Hematopoietic multipotent progenitor cell treated with erythropoietin and hydrocortisone succinate and interleukin-3 and kit ligand, for 17 days (in vitro differentiated cells): Measurements from ENCODE around the gene CENPE.

ENCODE experiments used
- DNase-seq: peaks from one replicate; pipeline ENCODE4 v3.0.0-alpha.2; 2015; ENCODE audit warnings: low spot score

Gene CENPE

GRCh38 chr4:103123114-103123513, 75.0 kb downstream of the CENPE start:
- DNase-seq, result no peak

GRCh38 chr4:103118166-103118565, 80.0 kb downstream of the CENPE start:
- no peak for DNase-seq

- no peak for DNase-seq
Measured at GRCh38 chr4:103111598-103111997, 86.5 kb downstream of the CENPE start.

- DNase-seq, result no peak
Measured at GRCh38 chr4:103108542-103108941, 89.6 kb downstream of the CENPE start.

- DNase-seq, result no peak
Measured at GRCh38 chr4:103105558-103106356, 92.4 kb downstream of the CENPE start.

GRCh38 chr4:103104886-103105285, 93.3 kb downstream of the CENPE start:
- DNase-seq, result no peak

- no peak for DNase-seq
Measured at GRCh38 chr4:103100691-103101090, 97.5 kb downstream of the CENPE start.

- DNase-seq, result peak; percentile 87
Measured at GRCh38 chr4:103099691-103100392, 98.3 kb downstream of the CENPE start, which contains the start of gene BDH2. Gene BDH2, minus strand, starts transcription at chr4:103099834. Its CDS starts 3,580 bp downstream, at chr4:103096254.

- no peak for DNase-seq
Measured at GRCh38 chr4:103098756-103099440, 99.2 kb downstream of the CENPE start.

- DNase-seq, result no peak
Measured at GRCh38 chr4:103098341-103098740, 99.8 kb downstream of the CENPE start.

- no peak for DNase-seq
Measured at GRCh38 chr4:103097112-103097511, 101.0 kb downstream of the CENPE start.

- no peak for DNase-seq
Measured at GRCh38 chr4:103095080-103095479, 103.1 kb downstream of the CENPE start.

GRCh38 chr4:103092245-103092644, 105.9 kb downstream of the CENPE start:
- DNase-seq, result no peak

- peak; percentile 84 for DNase-seq
Measured at GRCh38 chr4:103091601-103092223, 106.4 kb downstream of the CENPE start.

- no peak for DNase-seq
Measured at GRCh38 chr4:103089481-103089880, 108.7 kb downstream of the CENPE start.

- DNase-seq, result no peak
Measured at GRCh38 chr4:103086551-103086950, 111.6 kb downstream of the CENPE start.

GRCh38 chr4:103085555-103086196, 112.5 kb downstream of the CENPE start:
- no peak for DNase-seq

- DNase-seq, result no peak
Measured at GRCh38 chr4:103079621-103080020, 118.5 kb downstream of the CENPE start.

GRCh38 chr4:103076747-103077347, 121.3 kb downstream of the CENPE start, which contains the start of gene SLC9B2:
Gene SLC9B2, minus strand, starts transcription at chr4:103076761. Its CDS starts 9,211 bp downstream, at chr4:103067550.
- DNase-seq, result no peak

- DNase-seq, result peak; percentile 71
Measured at GRCh38 chr4:103075894-103076746, 122.0 kb downstream of the CENPE start.
